SU-DHL-6 (cell line): ENCODE data around the gene TNFAIP6.

Experiments
- EZH2phosphoT487 ChIP-seq: fragments of 200-600 bp; sonication (generic), shearing (Covaris generic); conservative IDR thresholded peaks from 2 replicates; pipeline ENCODE4 v1.6.1; 2018; ENCODE audit warnings: mild to moderate bottlenecking, antibody characterized with exemption, low read length, moderate library complexity, mixed read lengths
- TF ChIP-seq, protein P1 (sequence below): fragments of 200-600 bp; sonication (generic); IDR thresholded peaks from one replicate; pipeline ENCODE4 v1.5.1; 2017; ENCODE audit warnings: antibody characterized with exemption, mild to moderate bottlenecking, low read length, moderate library complexity; ENCODE audit not compliant: insufficient read depth, poor library complexity, severe bottlenecking

DNA sequence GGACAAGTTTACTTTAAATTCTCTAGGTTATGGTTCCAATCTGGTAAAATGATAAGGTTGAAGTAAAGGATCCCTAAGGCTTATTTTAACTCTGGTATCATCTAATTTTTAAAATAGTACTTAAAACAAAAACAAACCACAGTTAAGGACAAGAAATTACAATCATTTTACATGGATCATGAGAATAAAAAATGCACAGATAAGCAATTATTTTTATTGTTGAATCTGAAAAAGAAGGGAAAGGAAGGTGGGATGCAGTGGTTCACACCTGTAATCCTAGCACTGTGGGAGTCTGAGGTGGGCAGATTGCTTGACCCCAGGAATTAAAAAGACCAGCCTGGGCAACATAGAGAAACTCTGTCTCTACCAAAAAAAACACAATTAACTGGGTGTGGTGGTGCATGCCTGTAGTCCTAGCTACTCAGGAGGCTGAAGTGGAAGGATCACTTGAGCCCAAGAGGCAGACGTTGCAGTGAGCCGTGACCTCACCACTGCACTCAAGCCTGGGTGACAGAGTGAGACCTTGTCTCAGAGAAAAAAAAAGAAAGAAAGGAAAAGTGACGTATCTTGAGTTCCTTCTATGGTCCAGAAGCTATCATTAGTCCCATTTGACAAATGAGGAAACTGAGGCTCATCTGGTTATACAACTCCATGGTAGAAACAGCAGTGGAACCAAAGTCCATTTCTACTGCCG, 2.5 kb downstream of the TNFAIP6 start:
- TF ChIP-seq, protein P1, sequence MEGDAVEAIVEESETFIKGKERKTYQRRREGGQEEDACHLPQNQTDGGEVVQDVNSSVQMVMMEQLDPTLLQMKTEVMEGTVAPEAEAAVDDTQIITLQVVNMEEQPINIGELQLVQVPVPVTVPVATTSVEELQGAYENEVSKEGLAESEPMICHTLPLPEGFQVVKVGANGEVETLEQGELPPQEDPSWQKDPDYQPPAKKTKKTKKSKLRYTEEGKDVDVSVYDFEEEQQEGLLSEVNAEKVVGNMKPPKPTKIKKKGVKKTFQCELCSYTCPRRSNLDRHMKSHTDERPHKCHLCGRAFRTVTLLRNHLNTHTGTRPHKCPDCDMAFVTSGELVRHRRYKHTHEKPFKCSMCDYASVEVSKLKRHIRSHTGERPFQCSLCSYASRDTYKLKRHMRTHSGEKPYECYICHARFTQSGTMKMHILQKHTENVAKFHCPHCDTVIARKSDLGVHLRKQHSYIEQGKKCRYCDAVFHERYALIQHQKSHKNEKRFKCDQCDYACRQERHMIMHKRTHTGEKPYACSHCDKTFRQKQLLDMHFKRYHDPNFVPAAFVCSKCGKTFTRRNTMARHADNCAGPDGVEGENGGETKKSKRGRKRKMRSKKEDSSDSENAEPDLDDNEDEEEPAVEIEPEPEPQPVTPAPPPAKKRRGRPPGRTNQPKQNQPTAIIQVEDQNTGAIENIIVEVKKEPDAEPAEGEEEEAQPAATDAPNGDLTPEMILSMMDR, result no peak
- no peak for TF ChIP-seq EZH2phosphoT487
